SH-SY5Y (cell line): Measurements from ENCODE around the gene TMEM123.

Experiments used
- GATA2 ChIP-seq: IDR thresholded peaks from 2 replicates; pipeline ENCODE4 v1.6.1; 2011; ENCODE audit warnings: mild to moderate bottlenecking, low read depth, low read length
- GATA3 ChIP-seq: IDR thresholded peaks from 2 replicates; pipeline ENCODE4 v1.6.1; 2011; ENCODE audit warnings: low read depth, mild to moderate bottlenecking, low read length, moderate library complexity

- TF ChIP-seq GATA3: no peak
- no peak for TF ChIP-seq GATA2
Measured at GRCh38 chr11:102468616-102469195, 16.1 kb upstream of the TMEM123 start.
